Fibroblast of pulmonary artery (primary cell): ENCODE measurements around the gene ARSI.

Experiments
- DNase-seq: peaks from one replicate; pipeline ENCODE4 v3.0.0-alpha.2; 2010; ENCODE audit warnings: low read depth
- H3K4me3 ChIP-seq: replicated peaks from 2 replicates; pipeline ENCODE4 v1.5.1; 2011; ENCODE audit warnings: low read depth, mild to moderate bottlenecking, control low read depth, low read length, moderate library complexity
- TF ChIP-seq, protein P1 (sequence below): IDR thresholded peaks from 2 replicates; pipeline ENCODE4 v1.5.1; 2011; ENCODE audit warnings: mild to moderate bottlenecking, control low read depth, low read length, inconsistent platforms; ENCODE audit errors: missing control alignments

Gene ARSI

DNA sequence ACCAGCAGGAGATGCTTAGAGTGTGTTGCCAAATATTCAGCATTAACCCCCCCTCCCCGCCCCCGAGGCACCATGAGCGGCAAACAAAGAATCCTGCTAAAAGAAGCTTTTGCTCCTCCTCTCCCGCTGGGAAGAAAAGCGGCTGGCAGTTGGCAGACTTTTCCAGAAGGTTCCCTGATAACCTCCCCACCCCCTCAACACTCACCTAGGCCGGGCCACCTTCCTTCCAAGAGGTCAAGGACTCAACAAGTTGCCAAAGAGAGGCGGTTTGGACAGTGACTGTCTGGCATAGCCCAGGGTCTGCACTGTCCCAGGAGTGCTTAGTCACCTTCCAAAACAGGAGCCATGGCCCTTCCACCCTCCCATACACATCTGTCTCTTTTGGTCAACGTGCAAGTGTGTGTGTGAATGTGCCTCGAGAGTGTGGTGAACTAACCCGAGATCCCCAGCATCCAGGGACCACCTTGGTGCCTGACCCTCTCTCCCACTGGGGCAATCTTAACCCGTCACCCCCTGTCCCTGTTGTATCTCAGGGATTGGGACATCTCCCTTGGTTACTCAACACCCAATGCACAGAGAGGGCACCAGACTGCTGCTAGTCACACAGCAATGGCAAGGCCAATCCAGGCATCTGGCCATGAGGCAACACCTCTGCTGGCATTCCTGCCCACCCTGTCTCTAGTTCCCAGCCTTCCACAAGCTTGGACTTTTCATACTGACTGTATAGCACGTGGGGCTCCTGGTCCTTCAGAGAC, 32.0 kb downstream of the ARSI start:
- DNase-seq: no peak
- TF ChIP-seq, protein P1, sequence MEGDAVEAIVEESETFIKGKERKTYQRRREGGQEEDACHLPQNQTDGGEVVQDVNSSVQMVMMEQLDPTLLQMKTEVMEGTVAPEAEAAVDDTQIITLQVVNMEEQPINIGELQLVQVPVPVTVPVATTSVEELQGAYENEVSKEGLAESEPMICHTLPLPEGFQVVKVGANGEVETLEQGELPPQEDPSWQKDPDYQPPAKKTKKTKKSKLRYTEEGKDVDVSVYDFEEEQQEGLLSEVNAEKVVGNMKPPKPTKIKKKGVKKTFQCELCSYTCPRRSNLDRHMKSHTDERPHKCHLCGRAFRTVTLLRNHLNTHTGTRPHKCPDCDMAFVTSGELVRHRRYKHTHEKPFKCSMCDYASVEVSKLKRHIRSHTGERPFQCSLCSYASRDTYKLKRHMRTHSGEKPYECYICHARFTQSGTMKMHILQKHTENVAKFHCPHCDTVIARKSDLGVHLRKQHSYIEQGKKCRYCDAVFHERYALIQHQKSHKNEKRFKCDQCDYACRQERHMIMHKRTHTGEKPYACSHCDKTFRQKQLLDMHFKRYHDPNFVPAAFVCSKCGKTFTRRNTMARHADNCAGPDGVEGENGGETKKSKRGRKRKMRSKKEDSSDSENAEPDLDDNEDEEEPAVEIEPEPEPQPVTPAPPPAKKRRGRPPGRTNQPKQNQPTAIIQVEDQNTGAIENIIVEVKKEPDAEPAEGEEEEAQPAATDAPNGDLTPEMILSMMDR: no peak

DNA sequence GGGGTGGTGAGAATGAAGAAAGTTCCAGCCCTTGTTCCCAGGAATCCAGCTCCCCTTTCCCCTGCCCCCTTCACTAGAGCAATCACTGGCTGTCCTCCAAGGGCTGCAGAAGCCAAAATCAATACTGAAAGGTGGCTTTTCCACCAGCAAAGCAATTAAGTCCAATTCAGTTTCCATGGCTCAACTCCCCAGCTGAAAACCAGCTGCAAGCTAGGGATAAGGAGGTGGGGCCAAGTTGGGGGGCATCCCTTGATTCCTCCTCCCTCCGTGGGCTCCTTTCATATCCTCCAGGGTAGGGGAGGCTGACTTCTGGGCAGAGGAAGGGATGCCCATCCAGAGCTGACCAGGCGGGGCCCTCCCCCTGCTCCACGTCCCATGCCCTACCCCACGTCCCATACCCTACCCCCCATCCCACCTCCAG, 35.8 kb downstream of the ARSI start:
- TF ChIP-seq, protein P1: no peak
- H3K4me3 ChIP-seq: no peak overlapping the region
- no peak for DNase-seq

More for the DNA sequence above, 32.0 kb downstream of the ARSI start:
- no peak overlapping the region for H3K4me3 ChIP-seq

DNA sequence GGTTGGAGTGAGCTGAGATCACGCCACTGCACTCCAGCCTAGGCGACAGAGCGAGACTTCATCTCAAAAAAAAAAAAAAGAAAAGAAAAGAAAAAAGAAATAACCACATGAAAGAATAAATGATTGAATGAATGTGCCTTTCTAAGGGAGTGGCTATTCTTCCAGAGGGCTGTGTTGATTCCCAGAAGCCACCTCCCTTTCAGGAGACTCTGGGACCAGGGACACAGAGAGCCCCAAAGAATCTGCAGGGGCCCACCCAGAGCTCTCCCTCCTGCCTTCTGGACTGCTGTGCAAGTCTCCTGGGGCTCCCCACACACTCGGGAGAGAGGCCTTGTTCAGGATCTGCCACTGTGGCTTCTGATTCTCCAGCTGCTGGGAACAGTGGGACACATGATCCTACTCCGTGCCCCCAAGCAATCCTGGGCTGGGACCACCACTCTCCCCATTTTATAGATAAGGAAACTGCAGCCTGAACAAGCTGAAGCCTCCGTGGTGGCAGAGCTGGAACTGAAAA, 36.8 kb downstream of the ARSI start:
- no peak for DNase-seq
- no peak overlapping the region for H3K4me3 ChIP-seq
- TF ChIP-seq, protein P1: no peak

DNA sequence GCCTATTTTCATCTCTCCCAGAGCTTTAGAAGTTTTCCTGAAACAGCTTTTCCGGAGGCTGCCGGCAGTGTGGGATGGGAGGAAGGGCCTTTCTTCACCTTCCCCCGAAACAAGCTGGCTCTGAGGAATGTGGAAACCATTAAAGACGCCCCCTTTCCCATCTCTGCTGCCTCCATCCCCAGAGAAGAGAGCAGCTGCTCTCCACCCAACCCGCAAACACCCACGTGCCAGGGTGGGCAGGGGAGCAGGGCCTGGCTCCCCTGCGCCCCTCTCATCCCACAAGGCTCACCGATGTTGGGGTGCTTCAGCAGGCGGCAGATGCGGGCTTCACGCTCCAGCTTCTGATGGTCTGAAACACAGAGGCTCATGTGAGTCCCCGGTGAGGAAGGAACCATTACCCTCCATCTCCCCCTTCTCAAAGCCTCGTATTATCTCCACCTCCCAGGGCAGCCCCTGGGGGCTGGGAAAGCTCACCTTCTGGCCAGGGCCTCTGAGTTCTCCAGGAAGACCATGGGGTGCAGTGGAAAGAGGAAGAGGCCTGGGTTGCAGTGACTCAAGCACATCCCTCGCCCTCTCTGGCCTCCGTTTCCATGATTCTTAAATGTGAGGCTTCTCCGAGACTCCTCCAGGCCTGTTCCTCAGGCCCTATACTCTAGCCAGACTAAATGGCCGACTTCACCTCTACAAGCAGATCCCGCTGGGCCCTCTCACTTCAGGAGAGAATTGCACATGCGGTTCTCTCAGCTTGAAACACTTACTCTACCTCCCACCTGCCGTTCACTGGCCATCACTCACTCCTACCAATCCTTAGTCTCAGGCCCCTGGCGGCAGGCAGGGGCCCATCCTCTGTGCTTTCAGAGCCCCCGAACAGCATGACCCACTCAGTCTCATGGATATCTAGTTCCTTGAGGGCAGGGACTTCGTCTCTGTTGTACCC, 37.8 kb downstream of the ARSI start:
- TF ChIP-seq, protein P1: no peak
- DNase-seq: no peak
- H3K4me3 ChIP-seq: no peak overlapping the region

DNA sequence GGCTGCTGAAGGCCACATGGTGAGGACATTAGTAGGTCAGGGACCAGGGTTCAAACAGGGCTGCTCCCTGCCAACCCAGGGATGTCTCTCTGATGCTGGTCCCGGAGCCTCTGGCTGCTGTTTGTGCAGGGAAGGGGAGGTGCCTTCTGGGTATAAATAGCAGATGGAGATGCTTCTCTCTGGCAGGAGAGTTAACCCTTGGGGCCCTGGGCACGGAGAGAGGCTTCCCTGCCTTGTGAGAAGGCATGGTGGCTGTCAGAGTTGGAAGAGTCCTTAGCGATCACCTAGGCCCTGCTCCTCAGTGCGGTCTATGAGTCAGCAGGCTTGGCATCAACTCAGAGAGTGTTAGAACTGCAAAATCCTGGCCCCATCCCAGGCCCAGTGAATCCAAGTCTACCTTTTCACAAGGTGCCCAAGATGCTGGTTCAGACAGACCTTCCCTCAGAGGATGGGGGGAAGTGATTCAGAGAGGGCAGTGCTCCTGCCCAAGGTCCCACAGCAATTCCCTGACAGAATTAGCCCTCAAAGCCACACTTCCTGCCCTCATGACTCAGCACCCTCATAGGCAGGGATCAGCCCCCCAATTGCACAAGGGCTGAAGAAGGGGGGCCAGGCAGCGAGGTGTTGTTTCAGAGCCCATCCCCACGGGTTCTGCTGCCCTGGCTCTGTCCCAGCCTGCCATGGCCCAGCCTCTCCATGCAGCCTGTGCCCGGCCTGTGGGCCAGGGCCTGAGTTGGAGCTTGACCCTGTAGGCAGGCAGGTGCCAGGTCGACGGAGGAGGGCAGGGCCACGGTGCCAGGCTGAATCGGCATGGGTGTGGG, 38.7 kb downstream of the ARSI start:
- no peak overlapping the region for H3K4me3 ChIP-seq
- TF ChIP-seq, protein P1: no peak
- DNase-seq: peak; percentile 81

DNA sequence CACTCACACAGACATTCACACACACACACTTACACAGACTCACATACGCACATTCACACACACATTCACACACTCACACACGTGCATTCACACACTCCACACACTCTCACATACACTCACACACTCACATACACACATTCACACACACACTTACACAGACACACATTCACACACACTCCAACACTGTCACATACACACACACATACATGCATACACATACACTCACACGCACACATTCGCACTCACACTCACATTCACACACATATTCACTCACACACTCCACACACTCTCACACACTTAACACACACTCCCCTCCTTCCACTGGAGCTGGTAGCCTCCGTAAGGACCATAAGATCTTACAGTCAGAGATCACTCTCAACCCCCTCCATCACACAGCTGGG, 39.3 kb downstream of the ARSI start:
- TF ChIP-seq, protein P1: no peak
- H3K4me3 ChIP-seq: no peak overlapping the region
- no peak for DNase-seq
